ENCODE results near the gene HP1BP3.

- TF ChIP-seq CTCF (IDR thresholded peaks at IDR 0.05; ENCODE audit: poor library complexity, severe bottlenecking) (no peak), TAF1 (IDR thresholded peaks at IDR 0.05; ENCODE audit: low read depth) (no peak)
Observed at GRCh38 chr1:20719871-20720620, 67.1 kb downstream of the HP1BP3 start.
